NCI-H2196 treated with DMSO at 0.1 percent for 48 hours (cell line): ENCODE data around the gene RIC1.
"Not testable (repeated sequence)": the region's sequence is repeated elsewhere in the genome, so short reads cannot be mapped to it uniquely, and the experiment has no call there.

Source experiments
- DNase-seq: peaks from one replicate; lab custom pipeline; 2025; ENCODE audit not compliant: unreplicated experiment; lab: John Stamatoyannopoulos, UW

The RIC1 gene

DNA sequence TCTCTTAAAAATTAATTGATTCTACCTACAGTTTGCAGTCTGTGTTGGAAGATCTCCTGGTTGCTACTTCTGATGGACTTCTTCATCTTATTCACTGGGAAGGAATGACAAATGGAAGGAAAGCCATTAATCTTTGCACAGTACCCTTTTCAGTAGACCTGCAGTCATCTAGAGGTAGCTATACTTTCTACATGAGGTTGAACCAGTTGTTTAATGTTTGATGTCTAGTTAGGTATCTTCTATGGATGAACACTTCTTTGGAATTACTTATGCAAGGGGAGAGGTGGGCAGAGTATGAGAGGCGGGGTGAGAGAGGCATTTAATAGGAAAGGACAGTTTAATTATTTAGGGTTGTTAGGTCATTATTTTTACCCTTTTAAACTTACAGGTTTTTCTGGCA lies 91.2 kb downstream of the RIC1 start:
- no peak for DNase-seq

DNA sequence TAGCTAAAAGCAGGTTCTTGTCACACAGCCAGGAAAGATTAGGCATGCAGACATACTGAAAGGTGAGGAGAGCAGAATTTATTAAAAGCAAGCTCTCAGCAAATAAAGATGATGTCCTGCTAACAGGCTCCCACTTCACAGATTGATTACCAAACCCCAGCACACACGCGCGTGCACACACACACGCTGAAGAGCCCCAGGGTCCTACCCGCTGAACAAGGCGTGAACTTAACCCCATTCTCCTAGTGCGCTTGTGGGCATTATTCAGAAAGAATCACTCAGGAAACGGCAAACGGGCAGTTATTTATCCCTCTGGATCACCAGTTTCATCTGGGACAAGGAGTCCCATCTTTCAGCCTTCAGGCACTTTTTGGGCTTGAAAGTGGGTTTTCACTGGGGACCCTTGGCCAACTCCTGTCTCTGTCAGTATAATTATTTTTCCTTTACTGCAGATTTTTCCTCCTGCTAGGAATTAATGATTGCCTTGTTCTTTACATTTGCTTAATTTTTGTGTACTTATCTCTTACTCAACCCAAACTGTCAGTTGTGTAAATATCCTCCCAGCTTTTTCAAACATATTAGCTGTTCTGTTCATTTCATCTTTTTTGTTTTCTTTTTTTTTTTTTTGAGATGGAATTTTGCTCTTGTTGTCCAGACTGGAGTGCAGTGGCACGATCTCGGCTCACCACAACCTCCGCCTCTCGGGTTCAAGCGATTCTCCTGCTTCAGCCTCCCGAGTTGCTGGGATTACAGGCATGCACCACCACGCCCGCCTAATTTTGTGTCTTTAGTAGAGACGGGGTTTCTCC lies 92.6 kb downstream of the RIC1 start:
- DNase-seq = no peak

DNA sequence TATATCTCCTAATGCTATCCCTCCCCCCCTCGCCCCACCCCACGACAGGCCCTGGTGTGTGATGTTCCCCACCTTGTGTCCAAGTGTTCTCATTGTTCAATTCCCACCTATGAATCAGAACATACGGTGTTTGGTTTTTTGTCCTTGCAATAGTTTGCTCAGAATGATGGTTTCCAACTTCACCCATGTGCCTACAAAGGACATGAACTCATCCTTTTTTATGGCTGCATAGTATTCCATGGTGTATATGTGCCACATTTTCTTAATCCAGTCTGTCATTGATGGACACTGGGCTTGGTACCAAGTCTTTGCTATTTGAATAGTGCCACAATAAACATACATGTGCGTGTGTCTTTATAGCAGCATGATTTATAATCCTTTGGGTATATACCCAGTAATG lies 93.8 kb downstream of the RIC1 start:
- DNase-seq = not testable (repeated sequence)

DNA sequence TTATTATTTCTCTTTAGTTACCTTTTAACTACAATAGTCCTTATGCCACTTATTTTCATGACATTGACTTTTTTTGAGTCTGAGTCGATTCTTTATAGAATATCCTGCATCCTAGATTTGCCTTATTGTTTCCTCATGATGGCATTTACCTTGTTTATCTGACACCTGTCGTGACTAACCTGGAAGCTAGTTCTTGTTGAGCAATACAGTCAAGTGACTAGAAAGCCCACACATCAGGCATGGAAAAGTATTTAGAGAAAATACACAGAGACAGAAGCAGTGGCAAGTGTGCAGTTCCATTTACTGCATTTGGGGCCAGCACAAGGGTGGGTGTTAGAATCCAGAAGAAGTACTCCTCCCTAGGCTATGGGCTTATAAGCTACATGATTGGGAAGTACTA lies 106.2 kb downstream of the RIC1 start:
- no peak for DNase-seq

DNA sequence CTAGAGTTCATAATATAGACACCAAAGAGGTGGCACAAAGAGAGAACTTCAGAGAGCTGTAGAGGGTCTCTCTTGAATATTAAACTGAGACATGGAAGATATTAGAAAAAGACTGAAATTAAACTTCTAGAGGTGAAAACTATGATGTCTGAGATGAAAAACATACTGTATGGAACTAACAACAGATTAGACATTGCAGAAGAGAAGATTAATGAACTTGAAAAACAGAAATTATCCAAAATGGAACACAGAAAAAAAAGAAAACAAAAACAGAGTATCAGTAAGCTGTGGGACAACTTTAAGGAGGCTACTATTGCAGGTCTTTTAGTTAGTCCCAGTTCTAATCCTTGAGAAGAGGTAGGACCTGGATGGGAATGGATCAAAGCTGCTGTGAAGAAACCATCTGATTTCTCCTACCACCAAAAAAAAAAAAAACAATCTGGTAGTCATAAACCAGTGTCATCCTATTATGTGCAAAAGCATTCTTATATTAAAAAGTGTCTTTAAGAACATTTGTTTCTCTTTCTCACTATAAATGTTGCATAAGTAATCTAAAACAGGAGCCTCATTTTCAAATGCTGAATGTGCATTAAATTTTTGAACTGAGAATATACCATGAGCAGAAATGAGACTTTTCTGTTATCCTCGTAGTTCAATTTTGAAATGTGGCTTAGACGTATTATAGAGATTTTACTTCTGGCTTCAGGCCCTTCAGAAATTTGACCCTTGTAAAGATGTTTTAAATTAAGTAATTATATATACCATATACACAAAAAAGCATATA lies 107.8 kb downstream of the RIC1 start:
- no peak for DNase-seq

DNA sequence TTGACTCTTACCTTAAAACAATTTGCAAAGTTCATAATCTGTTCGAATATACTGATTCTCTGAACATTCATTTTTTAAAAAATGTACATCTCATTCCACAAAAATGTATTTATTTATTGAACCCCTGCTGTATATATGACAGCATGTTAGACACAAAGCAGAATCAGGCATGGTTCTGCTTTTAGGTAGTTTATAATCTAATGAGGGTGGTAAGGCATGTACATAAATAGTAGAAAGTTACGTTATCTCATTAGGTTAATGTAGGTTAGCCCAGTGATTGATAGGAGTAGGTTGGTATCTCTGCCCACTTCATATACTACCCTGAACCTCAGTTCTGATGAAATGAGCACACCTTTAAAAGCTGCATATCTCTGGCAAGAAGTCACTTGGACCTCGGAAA lies 114.2 kb downstream of the RIC1 start:
- no peak for DNase-seq

DNA sequence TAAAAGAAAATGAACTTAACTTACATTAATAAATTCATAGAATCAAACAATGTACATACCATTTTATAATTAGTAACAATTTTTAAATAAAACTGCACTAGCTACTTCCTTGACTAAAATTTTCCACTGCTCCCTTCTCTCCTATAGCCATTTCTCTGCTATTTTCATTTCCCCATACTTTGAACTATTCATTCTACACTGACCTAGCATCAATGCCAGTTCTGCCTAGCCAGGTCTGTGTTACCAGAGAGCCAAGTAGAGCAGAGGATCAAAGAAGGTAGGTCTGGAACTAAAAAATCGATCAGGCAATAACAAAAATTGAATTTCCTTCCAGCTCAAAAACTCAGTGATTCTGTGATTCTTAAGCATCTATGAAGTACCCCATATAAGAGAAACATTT lies 119.5 kb downstream of the RIC1 start:
- DNase-seq = no peak

DNA sequence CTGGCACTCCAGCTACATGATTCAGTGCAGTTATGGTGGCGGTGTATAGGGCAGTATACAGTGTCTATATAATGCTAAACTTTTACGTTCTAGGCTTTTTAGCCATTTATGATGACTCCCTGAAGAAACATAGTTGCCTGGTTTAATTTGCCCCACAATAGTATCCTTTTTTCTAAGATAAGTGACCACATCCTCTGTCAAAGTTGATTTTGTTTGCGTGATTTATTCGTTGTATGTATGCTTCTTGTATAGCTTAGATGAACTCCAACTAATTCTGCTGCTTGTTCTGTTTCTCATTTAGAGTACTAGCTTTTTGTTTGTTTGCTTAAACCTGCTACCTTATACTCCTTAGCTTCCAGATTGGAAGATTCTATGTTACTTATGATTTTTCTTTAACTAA lies 120.4 kb downstream of the RIC1 start:
- DNase-seq = no peak

DNA sequence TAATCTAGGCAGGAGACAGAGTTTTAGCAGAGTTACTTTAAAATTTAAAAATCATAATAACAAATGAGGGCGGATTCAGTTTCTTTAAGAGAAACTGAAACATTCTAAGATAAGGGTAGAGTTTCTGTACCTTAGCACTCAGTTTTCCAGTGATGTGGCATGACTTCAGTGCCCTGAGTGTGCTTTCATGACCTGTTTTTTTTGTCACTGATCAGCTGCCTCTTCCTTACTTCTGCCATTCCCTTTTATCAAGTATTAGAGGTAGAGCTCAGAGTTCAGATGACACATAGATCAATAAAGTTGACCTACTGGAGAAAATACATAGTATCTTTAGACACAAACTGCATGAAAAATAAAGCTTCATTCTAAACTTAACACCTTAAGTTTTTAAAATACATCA lies 121.7 kb downstream of the RIC1 start:
- no peak for DNase-seq

DNA sequence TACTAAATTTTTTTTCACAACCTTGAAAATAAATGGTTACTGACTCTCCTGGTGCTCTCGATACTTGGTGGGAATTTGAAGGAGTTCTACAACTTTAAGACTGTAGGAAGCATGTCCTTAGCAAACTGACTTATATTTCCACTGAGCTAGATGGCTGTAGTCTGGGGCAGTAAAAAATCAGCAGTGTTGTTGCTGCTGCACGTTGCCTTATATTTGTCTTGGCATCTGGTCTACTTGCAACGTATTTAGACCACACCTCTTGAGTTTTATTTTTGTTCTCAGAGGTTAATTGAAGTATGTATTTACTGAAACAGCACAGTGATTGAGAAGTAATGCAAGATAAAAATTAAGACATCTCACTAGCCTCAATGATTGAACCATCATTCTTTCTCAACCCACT lies 127.7 kb downstream of the RIC1 start:
- no peak for DNase-seq

DNA sequence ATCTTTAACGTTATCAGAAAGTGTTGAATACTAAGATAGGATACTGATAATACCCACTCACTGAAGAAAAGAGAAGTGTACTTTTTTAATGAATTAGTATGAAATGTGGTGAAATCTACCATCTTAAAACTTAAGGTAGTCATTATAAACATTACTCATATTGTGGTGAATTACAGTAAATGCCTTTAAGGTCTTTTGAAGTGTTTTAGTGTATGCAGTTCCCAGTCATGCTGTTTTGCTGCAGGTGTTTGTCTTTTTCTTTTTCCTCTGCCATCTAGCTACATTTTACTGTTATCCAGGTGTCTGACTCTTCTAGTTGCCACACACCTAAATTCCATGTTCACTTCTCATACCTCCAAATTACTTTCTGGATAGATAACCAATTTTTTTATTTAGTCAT lies 131.4 kb downstream of the RIC1 start:
- no peak for DNase-seq

DNA sequence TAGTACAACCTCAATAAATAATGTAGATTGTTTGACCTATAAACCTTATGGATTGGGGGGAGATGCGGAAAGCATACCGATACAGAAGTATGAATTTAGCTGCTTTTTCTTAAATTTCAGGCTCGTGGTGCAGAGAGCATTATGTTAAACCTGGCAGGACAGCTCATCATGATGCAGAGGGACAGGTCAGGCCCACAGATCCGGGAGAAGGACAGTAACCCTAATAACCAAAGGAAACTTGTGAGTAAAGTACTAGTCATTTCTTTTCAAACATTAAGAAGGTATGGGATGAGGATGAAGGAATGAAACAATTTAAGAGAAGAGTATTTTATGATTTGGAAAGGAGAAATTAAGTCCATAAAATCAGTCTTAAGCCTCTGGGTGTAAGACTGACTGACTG lies 133.5 kb downstream of the RIC1 start:
- DNase-seq = no peak

DNA sequence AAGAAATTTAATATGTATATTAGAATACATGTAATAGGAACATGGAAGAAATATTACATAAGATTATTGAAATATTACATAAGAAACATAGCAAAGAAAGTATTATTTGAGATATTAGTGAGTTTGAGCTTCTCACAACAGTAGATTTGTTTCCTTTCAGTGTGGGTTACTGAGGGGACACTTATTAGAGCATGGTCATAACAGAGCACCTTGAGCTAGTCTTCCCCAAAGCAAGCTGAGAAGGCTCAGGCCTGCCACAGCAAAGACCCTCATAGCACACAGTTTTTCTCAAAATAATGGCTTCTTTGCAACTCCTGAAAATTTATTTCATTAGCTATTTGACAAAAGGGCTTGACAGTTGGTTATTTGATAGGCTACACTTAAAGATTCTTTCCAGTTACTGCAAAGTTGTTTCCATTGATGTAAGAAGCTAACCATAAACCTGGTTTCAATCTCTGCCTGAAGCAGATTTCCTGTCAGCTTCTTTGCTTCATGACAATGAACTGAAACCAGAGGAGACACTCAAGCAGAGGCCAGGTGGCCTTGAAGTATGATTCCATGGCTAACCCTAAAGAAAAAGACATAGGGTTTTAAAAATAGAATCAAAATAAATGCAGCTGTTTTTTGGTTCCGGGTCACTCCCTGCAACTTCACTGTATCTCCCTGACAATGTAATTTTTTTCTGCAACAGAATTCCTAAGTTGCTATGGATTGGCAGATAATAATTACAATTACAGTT lies 135.4 kb downstream of the RIC1 start:
- no peak for DNase-seq

DNA sequence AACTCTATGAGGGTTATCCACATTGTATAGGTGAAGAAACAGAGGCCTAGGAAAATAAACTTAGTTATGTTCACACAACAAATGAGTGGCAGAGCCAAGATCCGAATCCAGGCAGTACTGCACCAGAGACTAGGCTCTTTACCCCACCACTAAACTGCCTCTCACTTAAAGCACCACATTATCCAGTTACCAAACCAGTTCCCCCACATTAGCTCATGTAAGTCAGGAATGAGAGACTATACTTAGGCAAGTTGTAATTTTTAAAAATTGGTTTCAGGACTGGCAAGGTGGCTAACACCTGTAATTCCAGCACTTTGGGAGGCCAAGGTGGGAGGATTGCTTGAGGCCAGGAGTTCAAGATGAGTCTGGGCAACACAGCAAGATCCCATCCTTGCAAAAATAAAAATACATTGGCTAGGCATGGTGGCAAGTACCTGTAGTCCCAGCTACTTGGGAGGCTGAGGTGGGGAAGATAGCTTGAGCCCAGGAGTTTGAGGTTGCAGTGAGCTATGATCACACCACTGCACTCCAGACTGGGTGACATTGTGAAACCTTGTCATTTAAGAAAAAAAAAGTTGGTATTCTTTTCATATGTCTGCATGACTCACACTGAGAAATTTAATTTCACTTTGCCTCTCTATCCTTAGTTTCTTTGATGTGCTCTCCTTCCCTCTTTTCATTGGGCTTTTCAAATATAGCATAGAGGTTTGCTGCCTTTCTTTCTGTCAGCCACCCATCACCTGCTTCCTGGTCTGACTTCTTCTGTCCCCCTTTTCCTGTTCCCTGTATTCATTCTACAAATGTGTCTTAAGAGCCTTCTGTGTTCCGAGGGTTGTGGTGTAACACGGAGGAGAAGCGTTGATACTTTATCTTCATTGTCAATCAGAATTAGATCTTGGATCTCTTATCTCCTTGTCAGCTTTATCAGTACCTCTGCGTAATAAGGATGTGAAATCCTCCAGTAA lies 139.3 kb downstream of the RIC1 start:
- no peak for DNase-seq

DNA sequence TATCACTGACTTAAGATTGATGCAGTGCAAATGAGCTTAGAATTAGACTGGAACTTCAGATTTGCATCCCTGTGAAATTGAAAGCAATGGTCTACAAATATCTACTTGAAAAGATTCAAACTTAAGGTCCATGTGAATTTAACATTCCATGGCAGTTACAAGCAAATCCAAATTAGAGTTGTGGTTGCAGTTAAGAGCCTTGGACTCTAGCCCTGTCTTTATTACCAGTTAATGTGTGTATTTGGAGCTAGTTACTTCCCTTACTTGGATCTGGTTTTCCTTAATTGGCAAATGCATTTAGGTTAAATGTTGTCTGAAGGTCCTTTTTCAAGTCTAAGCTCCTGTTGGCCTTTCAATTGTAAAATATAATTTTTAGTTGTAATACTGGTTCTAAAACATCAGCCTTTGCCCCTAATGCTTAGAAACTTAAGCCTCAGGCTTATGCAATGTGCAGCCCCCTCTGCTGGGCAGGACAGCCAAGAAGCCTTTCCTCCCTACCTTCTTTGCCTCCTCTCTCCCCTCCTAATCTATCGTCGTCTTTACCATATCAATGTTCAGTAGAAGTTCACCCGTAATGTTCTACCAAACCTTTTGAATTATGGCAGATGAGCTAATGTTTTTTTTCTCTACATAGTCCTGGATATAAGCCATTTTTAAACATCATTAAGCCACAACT lies 144.6 kb downstream of the RIC1 start:
- no peak for DNase-seq

DNA sequence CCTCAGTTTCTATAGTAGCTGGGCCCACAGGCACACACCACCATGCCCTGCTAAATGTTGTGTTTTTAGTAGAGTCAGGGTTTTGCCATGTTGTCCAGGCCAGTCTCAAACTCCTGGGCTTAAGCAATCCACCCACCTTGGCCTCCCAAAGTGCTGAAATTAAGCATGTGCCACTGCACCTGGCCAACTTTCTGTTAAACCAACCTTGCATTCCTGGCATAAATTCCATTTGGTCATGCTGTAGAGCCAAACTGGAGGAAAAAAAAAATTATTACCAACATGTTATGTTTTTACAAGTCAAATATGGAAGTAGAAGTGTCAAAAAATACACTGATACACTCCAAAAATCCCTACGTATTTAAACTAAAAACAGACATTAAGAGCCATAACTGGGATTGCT lies 149.9 kb downstream of the RIC1 start:
- DNase-seq = no peak

DNA sequence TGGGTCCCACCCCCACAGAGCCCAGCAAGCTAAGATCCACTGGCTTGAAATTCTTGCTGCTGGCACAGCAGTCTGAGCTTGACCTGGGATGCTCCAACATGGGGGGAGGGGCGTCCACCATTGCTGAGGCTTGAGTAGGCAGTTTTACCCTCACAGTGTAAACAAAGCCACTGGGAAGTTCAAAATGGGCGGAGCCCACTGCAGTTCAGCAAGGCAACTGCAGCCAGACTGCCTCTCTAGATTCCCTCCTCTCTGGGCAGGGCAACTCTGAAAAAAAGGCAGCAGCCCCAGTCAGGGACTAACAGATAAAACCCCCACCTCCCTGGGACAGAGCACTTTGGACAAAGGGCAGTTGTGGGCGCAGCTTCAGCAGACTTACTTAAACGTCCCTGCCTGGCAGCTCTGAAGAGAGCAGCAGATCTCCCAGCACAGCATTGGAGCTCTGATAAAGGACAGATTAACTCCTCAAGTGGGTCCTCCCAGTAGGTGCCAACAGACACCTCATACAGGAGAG lies 150.9 kb downstream of the RIC1 start:
- DNase-seq = not testable (repeated sequence)

DNA sequence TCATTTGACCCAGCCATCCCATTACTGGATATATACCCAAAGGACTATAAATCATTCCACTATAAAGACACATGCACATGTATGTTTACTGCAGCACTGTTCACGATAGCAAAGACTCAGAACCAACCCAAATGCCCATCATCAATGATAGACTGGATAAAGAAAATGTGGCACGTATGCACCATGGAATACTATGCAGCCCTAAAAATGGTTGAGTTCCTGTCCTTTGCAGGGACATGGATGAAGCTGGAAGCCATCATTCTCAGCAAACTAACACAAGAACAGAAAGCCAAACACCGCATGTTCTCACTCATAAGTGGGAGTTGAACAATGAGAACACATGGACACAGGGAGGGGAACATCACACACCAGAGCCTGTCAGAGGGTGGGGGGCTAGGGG lies 154.5 kb downstream of the RIC1 start:
- DNase-seq = not testable (repeated sequence)

DNA sequence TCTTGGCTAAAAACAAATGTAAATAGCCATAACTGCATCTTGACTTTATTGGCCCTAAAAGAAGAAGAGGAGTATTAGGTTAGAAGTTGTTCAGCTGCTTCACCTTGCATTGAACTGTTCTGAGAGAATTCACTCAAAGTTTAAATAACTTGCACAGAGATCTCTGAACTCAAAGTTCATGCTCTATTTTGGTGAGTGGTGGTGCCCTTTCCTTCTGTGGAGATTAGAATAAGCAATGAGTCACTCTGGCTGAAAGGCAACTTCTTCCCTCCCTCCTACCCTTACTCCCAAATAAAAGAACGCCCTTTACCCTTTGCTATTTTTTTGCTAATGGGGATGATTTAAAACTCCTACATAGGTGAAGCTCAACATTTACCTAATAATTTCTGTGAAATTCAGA lies 155.1 kb downstream of the RIC1 start:
- no peak for DNase-seq
